ENCODE measurements around the gene TCF7L2.

- TF ChIP-seq, protein P1, sequence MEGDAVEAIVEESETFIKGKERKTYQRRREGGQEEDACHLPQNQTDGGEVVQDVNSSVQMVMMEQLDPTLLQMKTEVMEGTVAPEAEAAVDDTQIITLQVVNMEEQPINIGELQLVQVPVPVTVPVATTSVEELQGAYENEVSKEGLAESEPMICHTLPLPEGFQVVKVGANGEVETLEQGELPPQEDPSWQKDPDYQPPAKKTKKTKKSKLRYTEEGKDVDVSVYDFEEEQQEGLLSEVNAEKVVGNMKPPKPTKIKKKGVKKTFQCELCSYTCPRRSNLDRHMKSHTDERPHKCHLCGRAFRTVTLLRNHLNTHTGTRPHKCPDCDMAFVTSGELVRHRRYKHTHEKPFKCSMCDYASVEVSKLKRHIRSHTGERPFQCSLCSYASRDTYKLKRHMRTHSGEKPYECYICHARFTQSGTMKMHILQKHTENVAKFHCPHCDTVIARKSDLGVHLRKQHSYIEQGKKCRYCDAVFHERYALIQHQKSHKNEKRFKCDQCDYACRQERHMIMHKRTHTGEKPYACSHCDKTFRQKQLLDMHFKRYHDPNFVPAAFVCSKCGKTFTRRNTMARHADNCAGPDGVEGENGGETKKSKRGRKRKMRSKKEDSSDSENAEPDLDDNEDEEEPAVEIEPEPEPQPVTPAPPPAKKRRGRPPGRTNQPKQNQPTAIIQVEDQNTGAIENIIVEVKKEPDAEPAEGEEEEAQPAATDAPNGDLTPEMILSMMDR (IDR thresholded peaks at IDR 0.05; ENCODE audit: low read depth, low read length), result no peak
- TF ChIP-seq EZH2phosphoT487 (IDR thresholded peaks at IDR 0.05; ENCODE audit: low read depth), result no peak
These were observed 106.5 kb downstream of the TCF7L2 start for GRCh38 chr10:113056441-113057021.

Measured in OCI-LY3 (cell line).